GM23248 (cell line): ENCODE results near the gene PLA2G2D. TPM values are rescaled to one million over a fixed set of nuclear protein-coding genes. Genes with fewer than 3 reads are reported as not detected.

Experiments used
- DNase-seq: peaks from one replicate; pipeline ENCODE4 v3.0.0-alpha.2; 2015
- H2AFZ ChIP-seq: fragments of 200-600 bp; sonication (generic); 2 replicates; pipeline ENCODE4 v1.6.1; 2016; ENCODE audit warnings: antibody characterized with exemption
- H3F3A ChIP-seq: fragments of 200-600 bp; sonication (generic); 2 replicates; pipeline ENCODE4 v1.6.1; 2016; ENCODE audit warnings: mild to moderate bottlenecking, antibody characterized with exemption, mixed run types; ENCODE audit not compliant: insufficient read depth
- H3K27ac ChIP-seq: fragments of 200-600 bp; sonication (generic); 2 replicates; pipeline ENCODE4 v1.5.1; 2016; ENCODE audit warnings: mild to moderate bottlenecking
- H3K27me3 ChIP-seq: fragments of 200-600 bp; sonication (generic); replicated peaks from 2 replicates; pipeline ENCODE4 v1.6.1; 2016; ENCODE audit warnings: mild to moderate bottlenecking; ENCODE audit not compliant: insufficient read depth
- H3K36me3 ChIP-seq: fragments of 200-600 bp; sonication (generic); 2 replicates; pipeline ENCODE4 v1.6.1; 2016; ENCODE audit warnings: low read depth, mild to moderate bottlenecking
- H3K4me1 ChIP-seq: fragments of 200-600 bp; sonication (generic); 2 replicates; pipeline ENCODE4 v1.6.1; 2016; ENCODE audit warnings: mild to moderate bottlenecking; ENCODE audit not compliant: insufficient read depth
- H3K4me2 ChIP-seq: fragments of 200-600 bp; sonication (generic); one replicate; pipeline ENCODE4 v1.6.1; 2016; ENCODE audit warnings: mild to moderate bottlenecking; ENCODE audit not compliant: unreplicated experiment
- H3K4me3 ChIP-seq: fragments of 200-600 bp; sonication (generic); 2 replicates; pipeline ENCODE4 v1.5.1; 2016; ENCODE audit warnings: mild to moderate bottlenecking
- H3K79me2 ChIP-seq: fragments of 200-600 bp; sonication (generic); 2 replicates; pipeline ENCODE4 v1.6.1; 2016; ENCODE audit warnings: mild to moderate bottlenecking; ENCODE audit not compliant: insufficient read depth
- H3K9ac ChIP-seq: fragments of 200-600 bp; sonication (generic); 2 replicates; pipeline ENCODE4 v1.6.1; 2016; ENCODE audit warnings: mild to moderate bottlenecking
- H3K9me2 ChIP-seq: fragments of 200-600 bp; sonication (generic); 2 replicates; pipeline ENCODE4 v1.6.1; 2016; ENCODE audit warnings: mixed run types, mild to moderate bottlenecking, moderate library complexity; ENCODE audit not compliant: insufficient read depth
- H3K9me3 ChIP-seq: fragments of 200-600 bp; sonication (generic); one replicate; pipeline ENCODE4 v1.6.1; 2017; ENCODE audit warnings: low read depth
- H4K20me1 ChIP-seq: fragments of 200-600 bp; sonication (generic); 2 replicates; pipeline ENCODE4 v1.6.0; 2016; ENCODE audit not compliant: insufficient read depth
- EZH2 ChIP-seq: fragments of 200-600 bp; sonication (generic); IDR thresholded peaks from 2 replicates; pipeline ENCODE4 v1.6.1; 2018; ENCODE audit warnings: antibody characterized with exemption, mild to moderate bottlenecking; ENCODE audit not compliant: insufficient read depth, poor library complexity, severe bottlenecking
- EZH2phosphoT487 ChIP-seq: fragments of 200-600 bp; sonication (generic); IDR thresholded peaks from 2 replicates; pipeline ENCODE4 v1.6.1; 2018; ENCODE audit warnings: antibody characterized with exemption, moderate library complexity, mild to moderate bottlenecking, low read depth; ENCODE audit not compliant: insufficient read depth
- WGBS, 2 experiments: methylation state at CpG; one replicate each; pipeline ENCODE4 v1.1.6; 2015 to 2017; ENCODE audit warnings: low lambda C conversion rate in 2 of 2, low coverage in 1 of 2; ENCODE audit errors: missing lambda C conversion rate in 2 of 2; 5-methylcytosine and 5-hydroxymethylcytosine counted together
- in situ Hi-C: fragments of 300-500 bp; cut with MboI; formaldehyde crosslinking; loops from 2 replicates; pipeline ENCODE4 v1.15.0; 2020
- polyA plus RNA-seq: library from polyadenylated mRNA; unstranded; fragments of >200 nt; fragmentation: Nextera tagmentation; extraction: Ambion mirVana; gene quantifications from 2 replicates; pipeline ENCODE4 v1.2.1, GENCODE V29; 2016
- total RNA-seq: library from RNA; depleted of rRNA; stranded (reverse); fragments of >200 nt; shearing (Covaris generic); gene quantifications from 2 replicates; pipeline ENCODE4 v1.2.3, GENCODE V29; 2014; rRNA removed

Gene PLA2G2D
- total and polyA plus RNA-seq, 2 experiments from 2014 or later, result not detected

DNA sequence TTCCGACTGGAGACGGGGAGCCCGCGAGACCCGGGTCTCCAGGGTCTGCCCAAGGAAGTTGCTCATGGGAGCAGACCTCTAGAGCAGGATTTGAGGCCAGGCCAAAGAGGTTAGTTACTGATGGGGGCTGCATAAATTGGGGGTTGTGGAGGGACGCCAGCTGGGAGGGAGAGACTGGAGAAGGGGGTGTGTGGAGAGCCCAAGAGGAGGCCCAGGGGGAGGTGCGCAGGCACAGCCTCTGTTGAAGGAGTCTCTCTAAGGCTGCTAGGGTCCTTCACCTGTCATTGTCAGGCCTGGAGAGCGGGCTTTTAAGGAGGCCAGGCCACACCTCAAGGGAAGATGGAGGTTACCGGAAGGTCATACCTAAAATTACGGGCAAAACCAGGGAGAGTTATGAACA lies 49.0 kb downstream of the PLA2G2D start:
- H3K36me3 ChIP-seq, result no peaks in the 10 kb centered on the region
- no peak for TF ChIP-seq EZH2phosphoT487
- no peak for TF ChIP-seq EZH2
- H3K9ac ChIP-seq, result no peak overlapping the region
- H3K9me3 ChIP-seq, result no peaks in the 10 kb centered on the region
- H2AFZ ChIP-seq, result peak overlapping the region; percentile 35; the same call in 1 of the 2 replicates
- no peak overlapping the region for H3K4me3 ChIP-seq
- no peaks in the 10 kb centered on the region for H3K79me2 ChIP-seq
- 95 to 98% methylated on average over 10 of the region's 10 CpGs for WGBS, 2 experiments
- in situ Hi-C loops, result no loop called here
- H3K4me2 ChIP-seq, result no peak overlapping the region
- no peaks in the 10 kb centered on the region for H3K27me3 ChIP-seq
- H4K20me1 ChIP-seq, result no peaks in the 10 kb centered on the region
- no peaks in the 10 kb centered on the region for H3K9me2 ChIP-seq
- peaks cover 39% of the 10 kb centered on the region for H3K4me1 ChIP-seq
- H3F3A ChIP-seq, result peaks cover 17% of the 10 kb centered on the region; the same call in 1 of the 2 replicates
- no peak for DNase-seq
- H3K27ac ChIP-seq, result no peak overlapping the region

DNA sequence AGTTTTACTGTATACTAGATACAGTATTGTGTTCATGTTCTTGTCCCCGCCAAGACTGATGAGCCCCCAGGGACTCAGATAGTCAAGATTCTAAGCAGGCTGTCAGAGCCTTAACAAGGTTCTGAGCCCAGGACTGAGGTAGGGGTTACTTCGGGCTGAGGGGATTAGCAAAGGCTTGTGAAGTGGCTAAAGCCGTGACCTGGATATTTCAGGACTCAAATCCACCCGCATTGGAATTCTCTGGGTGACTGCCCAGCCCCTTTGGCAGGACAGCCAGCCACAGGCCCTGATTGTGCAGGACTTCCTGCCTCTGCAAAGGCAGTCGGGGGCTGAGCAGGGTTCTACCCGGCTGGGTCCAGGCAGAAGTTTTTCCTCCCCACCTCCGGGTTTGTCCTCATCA lies 49.5 kb downstream of the PLA2G2D start, which contains the start of gene PLA2G5:
Gene PLA2G5, plus strand, starts transcription at position 321 of the 400 bp plus-strand sequence. CDS start 14,637 bp downstream, outside the sequence.
- no peak for TF ChIP-seq EZH2phosphoT487
- Histone ChIP-seq H2AFZ (peak within 1 kb of the TSS; percentile 35), H3K4me1 (peaks cover 34% of the 10 kb centered on the region), H3K4me3 (no peak within 1 kb of the TSS), H3K9me2 (no peaks in the 10 kb centered on the region), H3F3A (peaks cover 17% of the 10 kb centered on the region; the same call in 1 of the 2 replicates), H3K9ac (no peak within 1 kb of the TSS), H3K79me2 (no peaks in the 10 kb centered on the region), H4K20me1 (no peaks in the 10 kb centered on the region), H3K27ac (no peak within 1 kb of the TSS), H3K9me3 (no peaks in the 10 kb centered on the region), H3K27me3 (no peaks in the 10 kb centered on the region), H3K36me3 (no peaks in the 10 kb centered on the region), H3K4me2 (peak within 1 kb of the TSS; percentile 30)
- in situ Hi-C loops, result no loop called here
- WGBS, 2 experiments, result 11 to 16% methylated on average over 7 of the region's 7 CpGs
- DNase-seq, result peak; percentile 65

DNA sequence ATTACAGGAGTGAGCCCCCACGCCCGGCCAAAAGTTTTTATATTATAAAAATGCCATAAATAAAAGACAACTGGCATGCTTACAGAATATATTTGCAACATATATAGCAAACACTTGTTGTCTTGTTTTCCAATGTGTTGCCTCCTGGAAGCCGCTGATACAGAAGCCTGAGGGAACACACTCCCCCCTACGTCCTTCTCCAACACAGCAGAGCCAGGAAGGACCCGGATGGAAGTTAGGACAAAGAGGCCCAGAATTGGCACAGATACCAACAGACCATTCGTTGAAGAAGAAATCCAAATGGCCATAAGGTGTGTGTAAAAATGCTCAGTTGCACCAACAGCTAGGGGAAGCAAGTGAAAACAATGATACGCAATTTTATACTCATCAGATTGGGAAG lies 50.6 kb downstream of the PLA2G2D start:
- no peak overlapping the region for H3K4me3 ChIP-seq

DNA sequence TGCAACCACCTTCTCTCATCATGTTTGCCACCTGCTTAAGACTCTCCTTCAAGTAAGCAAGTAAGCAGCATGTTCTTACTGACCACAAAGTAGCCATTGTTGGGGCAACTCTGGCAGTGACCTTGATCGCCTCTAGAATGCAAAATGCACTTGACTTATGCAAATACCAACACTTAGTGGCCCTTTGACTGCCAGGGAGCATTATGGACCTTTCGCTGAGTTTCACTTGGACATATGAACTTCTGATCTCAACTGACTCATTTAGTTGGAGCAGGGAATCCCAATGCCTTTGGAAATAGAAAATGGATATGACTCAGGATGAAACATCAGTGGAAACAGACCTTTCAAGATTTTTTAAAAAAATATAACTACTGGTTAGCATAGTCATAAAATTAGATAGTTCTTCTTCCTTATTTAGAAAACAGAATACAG lies 55.5 kb downstream of the PLA2G2D start:
- no peaks in the 10 kb centered on the region for H3K36me3 ChIP-seq
- peaks cover 23% of the 10 kb centered on the region for H3K4me1 ChIP-seq
- no peaks in the 10 kb centered on the region for H3K27me3 ChIP-seq
- no peak overlapping the region for H2AFZ ChIP-seq
- 3 to 5% methylated on average over 2 of the region's 2 CpGs for WGBS, 2 experiments
- no peak overlapping the region for H3K27ac ChIP-seq
- in situ Hi-C loops, result no loop called here
- no peaks in the 10 kb centered on the region for H3K79me2 ChIP-seq
- H3K9me3 ChIP-seq, result no peaks in the 10 kb centered on the region
- DNase-seq, result peak; percentile 92
- H3K9ac ChIP-seq, result no peak overlapping the region
- no peak overlapping the region for H3K4me3 ChIP-seq
- no peaks in the 10 kb centered on the region for H4K20me1 ChIP-seq
- no peak overlapping the region for H3K4me2 ChIP-seq
- TF ChIP-seq EZH2 (no peak), EZH2phosphoT487 (0 out of 2 replicates have a peak, but pooled peaks have one; percentile 42)
- no peaks in the 10 kb centered on the region for H3K9me2 ChIP-seq
- H3F3A ChIP-seq, result peaks cover 9% of the 10 kb centered on the region; the same call in 1 of the 2 replicates

More for the DNA sequence above, 50.6 kb downstream of the PLA2G2D start:
- Histone ChIP-seq H2AFZ (no peak overlapping the region), H3K9ac (no peak overlapping the region), H3K27me3 (no peaks in the 10 kb centered on the region), H3K9me2 (no peaks in the 10 kb centered on the region), H3K4me2 (no peak overlapping the region), H3K79me2 (no peaks in the 10 kb centered on the region), H3K9me3 (no peaks in the 10 kb centered on the region), H3F3A (peaks cover 9% of the 10 kb centered on the region; the same call in 1 of the 2 replicates), H3K4me1 (peaks cover 27% of the 10 kb centered on the region), H3K27ac (no peak overlapping the region), H4K20me1 (no peaks in the 10 kb centered on the region), H3K36me3 (no peaks in the 10 kb centered on the region)
- 96 to 97% methylated on average over 7 of the region's 7 CpGs for WGBS, 2 experiments
- DNase-seq, result no peak
- in situ Hi-C loops, result no loop called here
- TF ChIP-seq EZH2, result no peak
- no peak for TF ChIP-seq EZH2phosphoT487

Other genes with a start within 250 kb of the PLA2G2D start
- 3.2 and 4.8 TPM in 2 replicates for gene OTUD3, start 237.1 kb downstream of the PLA2G2D start, total RNA-seq
- 1.7 and 1.8 TPM in 2 replicates for gene OTUD3, start 237.1 kb downstream of the PLA2G2D start, polyA plus RNA-seq
- gene PLA2G2E, start 195.9 kb downstream of the PLA2G2D start, total RNA-seq, result not detected in 2 replicates
- gene PLA2G2E, start 195.9 kb downstream of the PLA2G2D start, polyA plus RNA-seq, result not detected in 2 replicates
- not detected in 2 replicates for gene PLA2G2A, start 139.9 kb downstream of the PLA2G2D start, total RNA-seq
- gene PLA2G2A, start 139.9 kb downstream of the PLA2G2D start, polyA plus RNA-seq, result 0.35 TPM in 1 of 2 replicates, not detected in the other
- gene PLA2G5, start 49.3 kb downstream of the PLA2G2D start, total RNA-seq, result not detected in 2 replicates
- 0.16 and 0.33 TPM in 2 replicates for gene PLA2G5, start 49.3 kb downstream of the PLA2G2D start, polyA plus RNA-seq
- gene PLA2G2F, start 19.8 kb upstream of the PLA2G2D start, total RNA-seq, result not detected in 2 replicates
- gene PLA2G2F, start 19.8 kb upstream of the PLA2G2D start, polyA plus RNA-seq, result not detected in 2 replicates
- gene UBXN10, start 66.6 kb upstream of the PLA2G2D start, total RNA-seq, result 0.11 TPM in 1 of 2 replicates, not detected in the other
- gene UBXN10, start 66.6 kb upstream of the PLA2G2D start, polyA plus RNA-seq, result not detected in 2 replicates
- gene PLA2G2C, start 67.0 kb upstream of the PLA2G2D start, total RNA-seq, result not detected in 2 replicates
- gene PLA2G2C, start 67.0 kb upstream of the PLA2G2D start, polyA plus RNA-seq, result not detected in 2 replicates
- gene VWA5B1, start 171.3 kb upstream of the PLA2G2D start, total RNA-seq, result not detected in 2 replicates
- not detected in 2 replicates for gene VWA5B1, start 171.3 kb upstream of the PLA2G2D start, polyA plus RNA-seq